ENCODE data around the gene COL4A2.
"Not testable (repeated sequence)": the region's sequence is repeated elsewhere in the genome, so short reads cannot be mapped to it uniquely, and the experiment has no call there.

The COL4A2 gene

DNA sequence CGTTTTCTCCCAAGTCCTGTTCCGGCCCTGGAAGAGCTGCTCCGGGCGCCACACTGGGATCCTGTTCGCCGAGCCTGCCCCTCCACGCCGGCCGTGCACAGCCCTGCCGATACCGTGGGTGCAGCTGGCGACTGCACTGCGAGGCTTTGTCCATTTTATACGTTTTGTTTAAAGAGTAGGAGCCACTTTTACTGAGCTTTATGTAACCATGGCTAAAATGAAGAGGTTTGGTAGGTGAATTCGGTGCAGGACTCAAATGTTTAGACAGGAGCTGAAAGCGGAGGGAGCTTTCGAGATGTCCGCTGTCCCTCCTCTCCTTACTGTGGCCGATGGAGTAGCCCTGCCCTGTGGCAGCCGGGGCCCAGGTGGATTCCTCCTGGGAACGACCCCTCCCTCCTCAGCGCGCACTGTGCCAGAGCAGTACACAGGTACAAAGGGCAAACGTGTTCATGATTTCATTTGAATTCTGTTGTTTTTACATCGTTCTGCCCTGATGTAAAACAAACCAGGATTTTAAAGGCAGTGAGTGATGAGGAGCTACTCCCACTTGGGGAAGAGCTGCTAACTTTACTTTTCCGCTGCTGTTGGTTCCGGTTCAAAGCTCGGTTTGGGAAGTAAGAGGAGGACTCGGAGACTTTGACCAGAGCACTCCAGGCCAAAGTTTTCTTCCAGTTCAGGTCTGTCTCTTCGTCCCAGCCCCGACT lies 1.7 kb downstream of the COL4A2 start:
- no peak for DNase-seq

GRCh38 chr13:110309661-110310524 lies 2.8 kb downstream of the COL4A2 start:
- DNase-seq, result no peak

GRCh38 chr13:110310541-110311442 lies 3.7 kb downstream of the COL4A2 start:
- no peak for DNase-seq

GRCh38 chr13:110311443-110312338 lies 4.6 kb downstream of the COL4A2 start:
- DNase-seq, result no peak

- DNase-seq, result peak; percentile 32
Measured at GRCh38 chr13:110312339-110313031, 5.4 kb downstream of the COL4A2 start.

GRCh38 chr13:110313261-110313660 lies 6.2 kb downstream of the COL4A2 start:
- not testable (repeated sequence) for DNase-seq

DNA sequence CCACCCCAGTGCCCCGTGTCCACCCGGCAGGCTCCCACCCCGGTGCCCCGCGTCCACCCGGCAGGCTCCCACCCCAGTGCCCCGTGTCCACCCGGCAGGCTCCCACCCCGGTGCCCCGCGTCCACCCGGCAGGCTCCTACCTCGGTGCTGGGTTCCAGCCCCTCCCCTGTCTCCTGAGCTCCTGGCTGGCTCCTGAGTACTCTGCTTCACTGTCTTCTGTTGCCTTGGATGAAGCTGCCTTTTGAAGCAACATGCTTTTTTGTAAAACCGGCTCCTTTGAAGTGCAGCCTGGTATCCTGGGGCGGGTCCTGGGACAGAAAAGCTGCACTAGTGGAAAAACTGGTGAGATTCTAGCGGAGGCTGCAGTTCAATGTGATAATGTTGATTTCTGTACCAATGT lies 6.6 kb downstream of the COL4A2 start:
- not testable (repeated sequence) for DNase-seq

DNA sequence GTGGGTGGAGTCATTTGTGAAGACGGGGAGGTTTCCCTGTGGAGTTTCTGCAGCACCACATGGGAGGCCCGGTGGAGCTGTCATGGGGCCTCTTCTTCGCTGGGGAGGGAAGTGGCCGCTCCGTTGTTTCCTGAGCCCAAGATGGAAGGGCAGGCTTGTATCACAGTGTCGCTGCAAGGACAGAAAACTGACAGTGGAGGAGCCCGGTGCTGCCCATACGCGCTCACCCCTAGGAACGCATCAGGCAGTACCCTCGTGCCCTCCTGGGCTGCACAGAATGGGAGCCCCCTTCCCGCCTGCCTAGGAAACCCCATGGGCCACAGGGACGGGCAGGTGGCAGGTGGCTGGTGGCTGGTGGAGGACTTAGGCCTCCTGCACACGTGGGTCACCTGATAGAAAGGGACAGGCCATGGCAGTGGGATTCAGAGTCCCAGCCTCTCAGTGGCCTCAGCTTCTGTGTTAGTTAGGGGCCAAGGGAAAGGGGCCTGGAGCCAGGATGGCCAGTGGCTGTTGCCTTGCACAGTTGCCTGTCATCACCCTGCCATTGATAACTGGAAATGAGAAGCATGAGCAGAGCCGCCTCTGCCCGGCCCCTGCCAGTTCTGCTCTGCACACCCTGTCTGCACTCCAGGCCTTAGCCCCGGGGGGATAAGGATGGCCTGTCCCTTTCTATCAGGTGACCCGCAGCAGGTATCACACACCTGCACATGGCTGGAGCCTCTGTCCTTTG lies 7.6 kb downstream of the COL4A2 start:
- DNase-seq, result no peak

DNA sequence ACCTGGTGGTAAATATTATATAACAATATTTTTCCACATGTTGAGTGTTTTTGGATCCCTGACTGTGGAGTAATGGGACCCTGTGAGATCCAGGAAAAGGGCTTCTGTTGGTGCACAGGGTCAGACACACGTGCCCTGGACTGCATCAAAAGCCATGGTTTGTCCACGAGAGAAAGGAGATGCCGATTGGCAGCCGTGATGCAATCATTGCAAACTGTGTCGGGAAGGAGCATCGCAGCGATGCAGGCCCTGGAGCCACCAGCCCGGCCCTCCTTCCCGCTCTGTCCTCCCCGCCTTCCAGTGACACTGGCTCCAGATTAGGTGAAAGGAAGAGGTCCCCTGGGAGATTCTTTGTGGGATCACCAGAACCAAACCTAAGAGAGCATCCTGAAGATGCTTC lies 9.1 kb downstream of the COL4A2 start:
- no peak for DNase-seq

DNA sequence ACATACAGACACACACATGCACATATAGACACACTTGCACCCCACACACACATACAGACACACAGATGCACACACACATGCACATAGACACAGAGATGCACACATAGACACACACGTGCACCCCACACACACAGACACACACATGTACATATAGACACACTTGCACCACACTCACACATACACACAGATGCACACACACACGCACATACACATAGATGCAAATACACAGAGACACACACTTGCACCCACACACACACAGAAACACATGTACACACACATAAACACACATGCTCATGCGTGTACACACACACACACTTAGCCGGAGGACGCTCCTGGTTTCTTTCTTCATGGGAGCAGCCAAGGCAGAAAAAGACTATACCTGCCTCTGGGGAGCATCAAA lies 10.0 kb downstream of the COL4A2 start:
- DNase-seq, result no peak

DNA sequence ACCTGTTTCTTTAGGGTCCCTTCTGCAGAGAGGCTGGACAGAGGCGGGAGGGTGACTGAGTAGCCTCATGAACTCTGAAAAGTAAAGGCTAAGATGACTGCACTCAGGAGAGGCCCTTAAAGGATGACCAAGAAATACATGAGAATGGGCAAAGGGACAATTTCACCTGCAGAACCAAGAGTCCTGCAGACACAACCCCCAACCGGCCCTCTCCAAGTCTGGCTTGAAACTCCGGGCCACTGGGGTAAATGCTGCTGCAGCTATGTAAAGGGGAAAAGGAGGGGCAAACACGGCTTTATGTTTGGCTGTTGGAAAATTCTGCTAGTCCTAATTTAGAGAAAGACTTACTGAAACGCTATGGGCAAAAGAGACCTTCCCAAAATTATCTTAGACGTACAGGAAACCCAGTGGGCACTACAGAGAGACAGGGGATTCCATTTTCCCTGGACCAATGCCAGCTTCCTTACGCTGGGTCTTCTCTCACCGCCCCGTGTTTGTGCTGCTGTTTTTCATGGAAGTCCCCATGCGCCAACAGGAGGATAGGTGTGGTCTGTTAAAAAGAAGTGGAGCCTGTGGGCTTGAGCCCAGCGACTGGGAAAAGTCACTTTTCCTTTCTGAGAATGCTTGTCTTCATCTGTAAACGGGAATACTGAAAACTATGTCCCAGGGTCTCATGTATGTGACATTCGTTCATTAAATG lies 10.6 kb downstream of the COL4A2 start:
- DNase-seq, result no peak

GRCh38 chr13:110318920-110319319 lies 11.8 kb downstream of the COL4A2 start:
- DNase-seq, result no peak

DNA sequence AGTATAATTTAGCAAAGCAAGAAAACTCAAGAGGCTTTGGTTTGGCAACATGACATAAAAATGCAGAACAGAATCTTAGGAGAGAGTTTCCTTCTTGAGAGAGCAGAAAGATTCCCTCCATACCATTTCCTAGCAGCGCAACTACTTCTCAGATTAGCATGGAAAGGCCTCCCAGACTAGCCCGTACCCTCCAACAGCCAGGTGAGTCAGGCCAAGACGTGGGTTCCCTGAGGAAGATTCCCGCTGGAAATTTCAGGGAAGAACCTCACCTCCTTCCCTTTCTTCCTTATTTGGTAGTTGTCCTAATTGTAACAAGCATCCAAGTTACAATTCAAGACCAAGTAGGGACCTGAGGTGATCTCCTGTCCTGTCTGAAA lies 12.3 kb downstream of the COL4A2 start:
- no peak for DNase-seq

GRCh38 chr13:110319774-110320509 lies 12.9 kb downstream of the COL4A2 start:
- peak; percentile 68 for DNase-seq

GRCh38 chr13:110320645-110321044 lies 13.6 kb downstream of the COL4A2 start:
- DNase-seq, result no peak

- DNase-seq, result not testable (repeated sequence)
Measured at GRCh38 chr13:110321573-110321972, 14.5 kb downstream of the COL4A2 start.

GRCh38 chr13:110322126-110322827 lies 15.2 kb downstream of the COL4A2 start:
- DNase-seq, result no peak

DNA sequence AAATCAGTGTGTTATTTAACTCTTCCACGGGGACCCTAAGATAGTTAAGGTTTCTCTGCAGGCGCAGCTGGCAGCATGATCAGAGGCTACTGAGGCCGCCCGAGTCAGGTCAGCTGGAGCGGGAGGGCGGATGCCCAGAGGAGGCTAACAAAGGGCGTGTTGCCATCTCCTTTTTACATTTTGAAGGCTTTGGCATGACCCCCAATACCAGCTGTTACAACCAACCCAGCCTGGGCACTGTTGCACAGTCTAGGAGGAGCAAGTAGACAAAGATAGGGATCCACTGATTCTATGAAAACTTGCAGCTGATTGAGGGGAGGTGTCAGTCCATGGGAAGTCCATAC lies 15.7 kb downstream of the COL4A2 start:
- no peak for DNase-seq
